ENCODE results near the gene WT1.

DNA sequence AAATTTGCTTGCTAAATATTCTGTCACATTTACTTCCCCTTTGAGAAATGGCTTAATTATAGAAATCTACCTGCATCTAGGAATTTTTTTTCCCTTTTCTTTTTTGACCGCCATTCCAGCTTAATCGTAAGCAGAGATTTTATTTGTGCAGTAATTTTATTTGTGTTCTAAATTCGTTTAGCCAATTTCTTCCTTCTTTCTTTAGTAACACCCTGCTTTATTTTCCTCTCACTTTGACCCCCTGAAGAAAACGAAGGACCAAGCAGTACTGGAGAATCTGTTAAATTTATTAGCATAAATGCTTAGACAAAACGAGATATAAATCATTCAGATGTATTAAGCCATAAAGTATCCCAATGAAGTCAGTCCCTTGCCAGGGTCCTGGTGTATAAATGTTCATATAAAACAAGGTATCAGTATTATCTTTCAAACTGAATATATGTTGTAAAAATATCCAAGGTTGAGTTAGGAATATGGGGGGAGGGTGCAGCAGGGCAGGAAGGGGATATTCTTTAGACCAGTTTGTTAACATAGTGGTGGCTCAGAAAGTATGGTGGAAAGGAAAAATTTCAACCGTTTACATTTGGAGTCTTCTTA, 5.1 kb upstream of the WT1 start:
- TF ChIP-seq, protein P1, sequence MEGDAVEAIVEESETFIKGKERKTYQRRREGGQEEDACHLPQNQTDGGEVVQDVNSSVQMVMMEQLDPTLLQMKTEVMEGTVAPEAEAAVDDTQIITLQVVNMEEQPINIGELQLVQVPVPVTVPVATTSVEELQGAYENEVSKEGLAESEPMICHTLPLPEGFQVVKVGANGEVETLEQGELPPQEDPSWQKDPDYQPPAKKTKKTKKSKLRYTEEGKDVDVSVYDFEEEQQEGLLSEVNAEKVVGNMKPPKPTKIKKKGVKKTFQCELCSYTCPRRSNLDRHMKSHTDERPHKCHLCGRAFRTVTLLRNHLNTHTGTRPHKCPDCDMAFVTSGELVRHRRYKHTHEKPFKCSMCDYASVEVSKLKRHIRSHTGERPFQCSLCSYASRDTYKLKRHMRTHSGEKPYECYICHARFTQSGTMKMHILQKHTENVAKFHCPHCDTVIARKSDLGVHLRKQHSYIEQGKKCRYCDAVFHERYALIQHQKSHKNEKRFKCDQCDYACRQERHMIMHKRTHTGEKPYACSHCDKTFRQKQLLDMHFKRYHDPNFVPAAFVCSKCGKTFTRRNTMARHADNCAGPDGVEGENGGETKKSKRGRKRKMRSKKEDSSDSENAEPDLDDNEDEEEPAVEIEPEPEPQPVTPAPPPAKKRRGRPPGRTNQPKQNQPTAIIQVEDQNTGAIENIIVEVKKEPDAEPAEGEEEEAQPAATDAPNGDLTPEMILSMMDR (IDR thresholded peaks at IDR 0.05) = no peak
- no peak for TF ChIP-seq POLR2A (IDR thresholded peaks at IDR 0.05)

Data from heart left ventricle (tissue), 13 donors.